Smooth muscle cell (in vitro differentiated cells): ENCODE data around the gene RNF213. TPM values are rescaled to one million over a fixed set of nuclear protein-coding genes. Genes with fewer than 3 reads are reported as not detected.

ENCODE experiments used
- DNase-seq: peaks from one replicate; lab custom pipeline; 2025; ENCODE audit not compliant: unreplicated experiment; lab: John Stamatoyannopoulos, UW
- H2AFZ ChIP-seq: fragments of 200-600 bp; sonication (generic); 2 replicates; pipeline ENCODE4 v1.6.0; 2016; ENCODE audit warnings: antibody characterized with exemption, low read depth, mild to moderate bottlenecking
- H3F3A ChIP-seq: fragments of 200-600 bp; sonication (generic); 2 replicates; pipeline ENCODE4 v1.6.0; 2017; ENCODE audit warnings: antibody characterized with exemption, low read depth
- H3K27ac ChIP-seq: fragments of 200-600 bp; sonication (generic); 2 replicates; pipeline ENCODE4 v1.5.1; 2016; ENCODE audit warnings: low read depth, mild to moderate bottlenecking
- H3K27me3 ChIP-seq: fragments of 200-600 bp; sonication (generic); 2 replicates; pipeline ENCODE4 v1.6.1; 2016; ENCODE audit warnings: low read depth, mild to moderate bottlenecking
- H3K36me3 ChIP-seq: fragments of 200-600 bp; sonication (generic); 2 replicates; pipeline ENCODE4 v1.5.1; 2016; ENCODE audit warnings: low read depth
- H3K4me1 ChIP-seq: fragments of 200-600 bp; sonication (generic); 2 replicates; pipeline ENCODE4 v1.5.1; 2016; ENCODE audit warnings: low read depth
- H3K4me2 ChIP-seq: fragments of 200-600 bp; sonication (generic); 2 replicates; pipeline ENCODE4 v1.6.0; 2016; ENCODE audit warnings: mild to moderate bottlenecking
- H3K4me3 ChIP-seq: fragments of 200-600 bp; sonication (generic); 2 replicates; pipeline ENCODE4 v1.5.1; 2016; ENCODE audit warnings: mild to moderate bottlenecking
- H3K79me2 ChIP-seq: fragments of 200-600 bp; sonication (generic); 2 replicates; pipeline ENCODE4 v1.6.0; 2016; ENCODE audit warnings: low read depth, mild to moderate bottlenecking
- H3K9ac ChIP-seq: fragments of 200-600 bp; sonication (generic); 2 replicates; pipeline ENCODE4 v1.6.0; 2016; ENCODE audit warnings: low read depth
- H3K9me3 ChIP-seq: fragments of 200-600 bp; sonication (generic); replicated peaks from 2 replicates; pipeline ENCODE4 v1.5.1; 2016; ENCODE audit warnings: low read depth
- H4K20me1 ChIP-seq: fragments of 200-600 bp; sonication (generic); 2 replicates; pipeline ENCODE4 v1.6.0; 2016; ENCODE audit warnings: low read depth
- CTCF ChIP-seq: fragments of 200-600 bp; sonication (generic); IDR thresholded peaks from 2 replicates; pipeline ENCODE4 v1.5.1; 2017; ENCODE audit warnings: borderline replicate concordance, mild to moderate bottlenecking, antibody characterized with exemption; ENCODE audit not compliant: insufficient read depth, poor library complexity, severe bottlenecking
- WGBS: methylation state at CpG from one replicate; pipeline ENCODE4 v1.1.7; 2016; ENCODE audit warnings: low lambda C conversion rate; 5-methylcytosine and 5-hydroxymethylcytosine counted together
- polyA plus RNA-seq: library from polyadenylated mRNA; unstranded; fragments of >200 nt; fragmentation: Nextera tagmentation; extraction: Ambion mirVana; gene quantifications from 2 replicates; pipeline ENCODE4 v1.2.1, GENCODE V29; 2016
- total RNA-seq: library from RNA; depleted of rRNA; stranded (reverse); fragments of >200 nt; gene quantifications from 2 replicates; pipeline ENCODE4 v1.2.3, GENCODE V29; 2014

RNF213 gene
- total and polyA plus RNA-seq, 2 experiments from 2014 or later = 12.8 to 43.0 TPM

GRCh38 chr17:80387071-80387470, 126.4 kb downstream of the RNF213 start:
- H3K4me2 ChIP-seq = no peak overlapping the region
- 96% methylated on average over 7 of the region's 7 CpGs for WGBS
- H3K27me3 ChIP-seq = no peaks in the 10 kb centered on the region
- no peaks in the 10 kb centered on the region for H3K9me3 ChIP-seq
- no peak overlapping the region for H2AFZ ChIP-seq
- peaks cover 2% of the 10 kb centered on the region for H3K36me3 ChIP-seq
- no peaks in the 10 kb centered on the region for H3K79me2 ChIP-seq
- no peaks in the 10 kb centered on the region for H4K20me1 ChIP-seq
- no peak overlapping the region for H3K27ac ChIP-seq
- no peak overlapping the region for H3K9ac ChIP-seq
- H3K4me3 ChIP-seq = no peak overlapping the region
- no peak for DNase-seq
- TF ChIP-seq CTCF = no peak
- no peaks in the 10 kb centered on the region for H3K4me1 ChIP-seq
- no peaks in the 10 kb centered on the region for H3F3A ChIP-seq

GRCh38 chr17:80388175-80388574, 127.5 kb downstream of the RNF213 start:
- 94% methylated on average over 15 of the region's 15 CpGs for whole genome bisulfite sequencing
- Histone ChIP-seq H3K27me3 (no peaks in the 10 kb centered on the region), H3F3A (no peaks in the 10 kb centered on the region), H3K36me3 (peaks cover 4% of the 10 kb centered on the region), H4K20me1 (no peaks in the 10 kb centered on the region), H3K9ac (no peak overlapping the region), H3K27ac (no peak overlapping the region), H3K79me2 (no peaks in the 10 kb centered on the region), H3K4me3 (no peak overlapping the region), H2AFZ (no peak overlapping the region), H3K9me3 (no peaks in the 10 kb centered on the region), H3K4me1 (no peaks in the 10 kb centered on the region), H3K4me2 (no peak overlapping the region)
- TF ChIP-seq CTCF = no peak
- DNase-seq = no peak

- Histone ChIP-seq H3K79me2 (no peaks in the 10 kb centered on the region), H2AFZ (no peak overlapping the region), H3K27me3 (no peaks in the 10 kb centered on the region), H3K4me1 (no peaks in the 10 kb centered on the region), H3K9ac (no peak overlapping the region), H3F3A (no peaks in the 10 kb centered on the region), H3K4me3 (no peak overlapping the region), H4K20me1 (no peaks in the 10 kb centered on the region), H3K27ac (no peak overlapping the region), H3K4me2 (no peak overlapping the region), H3K36me3 (peaks cover 4% of the 10 kb centered on the region), H3K9me3 (no peaks in the 10 kb centered on the region)
- 97% methylated on average over 10 of the region's 10 CpGs for WGBS
- TF ChIP-seq CTCF = no peak
- no peak for DNase-seq
Observed at GRCh38 chr17:80388601-80389000, 127.9 kb downstream of the RNF213 start.
